Glutamatergic neuron (in vitro differentiated cells): ENCODE measurements around the gene TBCB. TPM values are rescaled to one million over a fixed set of nuclear protein-coding genes. Genes with fewer than 3 reads are reported as not detected.
"Not testable (repeated sequence)": the region's sequence is repeated elsewhere in the genome, so short reads cannot be mapped to it uniquely, and the experiment has no call there.

Source experiments
- DNase-seq: peaks from one replicate; pipeline ENCODE4 v3.0.0; 2022
- H3K27ac Mint-ChIP-seq: one replicate; pipeline ENCODE4 v1.8.0; 2020; ENCODE audit warnings: mild to moderate bottlenecking, mixed read lengths, inconsistent platforms; ENCODE audit not compliant: unreplicated experiment
- H3K27me3 Mint-ChIP-seq: one replicate; pipeline ENCODE4 v1.8.0; 2020; ENCODE audit warnings: mild to moderate bottlenecking, moderate library complexity, mixed read lengths, inconsistent platforms; ENCODE audit not compliant: unreplicated experiment
- H3K36me3 Mint-ChIP-seq: one replicate; pipeline ENCODE4 v1.8.0; 2020; ENCODE audit warnings: mild to moderate bottlenecking, mixed read lengths, inconsistent platforms; ENCODE audit not compliant: unreplicated experiment
- H3K4me1 Mint-ChIP-seq: one replicate; pipeline ENCODE4 v1.8.0; 2020; ENCODE audit warnings: mild to moderate bottlenecking, low read depth, mixed read lengths, inconsistent platforms; ENCODE audit not compliant: unreplicated experiment
- H3K4me3 Mint-ChIP-seq: one replicate; pipeline ENCODE4 v1.8.0; 2020; ENCODE audit warnings: mild to moderate bottlenecking, mixed read lengths, inconsistent platforms; ENCODE audit not compliant: unreplicated experiment
- H3K9me3 Mint-ChIP-seq: one replicate; pipeline ENCODE4 v1.8.0; 2020; ENCODE audit warnings: mild to moderate bottlenecking, moderate library complexity, mixed read lengths, inconsistent platforms; ENCODE audit not compliant: unreplicated experiment
- CTCF ChIP-seq: fragments of 200-600 bp; sonication (generic); IDR thresholded peaks from one replicate; pipeline ENCODE4 v1.5.0; 2021; ENCODE audit not compliant: partially characterized antibody, unreplicated experiment
- total RNA-seq: library from RNA; stranded (reverse); fragmentation: NEBNext Ultra II Directional; extraction: Animal tissue kit (Norgen Biotek cat#: 25700); gene quantifications from one replicate; pipeline ENCODE4 v1.2.1, GENCODE V29; 2021; ENCODE audit not compliant: unreplicated experiment

The TBCB gene
- total RNA-seq, 1 donor from 2014 or later = 337 TPM

- no peaks in the 10 kb centered on the region for H3K9me3 Mint-ChIP-seq
- H3K4me3 Mint-ChIP-seq = no peak overlapping the region
- no peak for DNase-seq
- no peaks in the 10 kb centered on the region for H3K36me3 Mint-ChIP-seq
- H3K27ac Mint-ChIP-seq = no peak overlapping the region
- peaks cover 1% of the 10 kb centered on the region for H3K4me1 Mint-ChIP-seq
- TF ChIP-seq CTCF = no peak
- peaks cover 4% of the 10 kb centered on the region for H3K27me3 Mint-ChIP-seq
These were observed 45.7 kb downstream of the TBCB start for GRCh38 chr19:36160821-36161596.

- no peak overlapping the region for H3K27ac Mint-ChIP-seq
- no peaks in the 10 kb centered on the region for H3K36me3 Mint-ChIP-seq
- peaks cover 4% of the 10 kb centered on the region for H3K27me3 Mint-ChIP-seq
- no peak for DNase-seq
- TF ChIP-seq CTCF = no peak
- peaks cover 1% of the 10 kb centered on the region for H3K4me1 Mint-ChIP-seq
- H3K4me3 Mint-ChIP-seq = no peak overlapping the region
- H3K9me3 Mint-ChIP-seq = no peaks in the 10 kb centered on the region
These were observed 48.5 kb downstream of the TBCB start for GRCh38 chr19:36163813-36164212.

- H3K4me1 Mint-ChIP-seq = no peaks in the 10 kb centered on the region
- no peak for TF ChIP-seq CTCF
- no peak for DNase-seq
- H3K27ac Mint-ChIP-seq = no peak overlapping the region
- H3K27me3 Mint-ChIP-seq = no peaks in the 10 kb centered on the region
- no peaks in the 10 kb centered on the region for H3K36me3 Mint-ChIP-seq
- peaks cover 2% of the 10 kb centered on the region for H3K9me3 Mint-ChIP-seq
- H3K4me3 Mint-ChIP-seq = no peak overlapping the region
These were observed 54.0 kb downstream of the TBCB start for GRCh38 chr19:36169084-36169760.

- H3K27ac Mint-ChIP-seq = no peak overlapping the region
- H3K4me1 Mint-ChIP-seq = no peaks in the 10 kb centered on the region
- no peak for TF ChIP-seq CTCF
- peaks cover 2% of the 10 kb centered on the region for H3K9me3 Mint-ChIP-seq
- no peak for DNase-seq
- no peak overlapping the region for H3K4me3 Mint-ChIP-seq
- peaks cover 2% of the 10 kb centered on the region for H3K27me3 Mint-ChIP-seq
- peaks cover 4% of the 10 kb centered on the region for H3K36me3 Mint-ChIP-seq
These were observed 57.6 kb downstream of the TBCB start for GRCh38 chr19:36172852-36173251.

GRCh38 chr19:36173846-36174245 is 58.6 kb downstream of the TBCB start:
- H3K9me3 Mint-ChIP-seq, H3K27ac Mint-ChIP-seq, DNase-seq, H3K4me1 Mint-ChIP-seq, H3K4me3 Mint-ChIP-seq, H3K36me3 Mint-ChIP-seq, H3K27me3 Mint-ChIP-seq: not testable (repeated sequence)

Other genes with a start within 250 kb of the TBCB start
- gene APLP1, start 246.9 kb upstream of the TBCB start, total RNA-seq = 618 TPM
- gene NFKBID, start 214.9 kb upstream of the TBCB start, total RNA-seq = 7.6 TPM
- not detected for gene HCST, start 212.9 kb upstream of the TBCB start, total RNA-seq
- not detected for gene TYROBP, start 207.2 kb upstream of the TBCB start, total RNA-seq
- gene LRFN3, start 179.1 kb upstream of the TBCB start, total RNA-seq = 40.6 TPM
- 17.7 TPM for gene SDHAF1, start 120.3 kb upstream of the TBCB start, total RNA-seq
- gene SYNE4, start 106.7 kb upstream of the TBCB start, total RNA-seq = 2.0 TPM
- gene ALKBH6, start 101.3 kb upstream of the TBCB start, total RNA-seq = 29.5 TPM
- 146 TPM for gene CLIP3, start 82.6 kb upstream of the TBCB start, total RNA-seq
- 10.1 TPM for gene THAP8, start 61.2 kb upstream of the TBCB start, total RNA-seq
- gene WDR62, start 60.6 kb upstream of the TBCB start, total RNA-seq = 5.5 TPM
- gene OVOL3, start 4.3 kb upstream of the TBCB start, total RNA-seq = not detected
- gene POLR2I, start 593 bp upstream of the TBCB start, total RNA-seq = 79.2 TPM
- gene CAPNS1, start 24.6 kb downstream of the TBCB start, total RNA-seq = 478 TPM
- gene COX7A1, start 37.0 kb downstream of the TBCB start, total RNA-seq = 62.3 TPM
- gene ZNF565, start 99.2 kb downstream of the TBCB start, total RNA-seq = 5.6 TPM
- 59.6 TPM for gene ZNF146, start 99.6 kb downstream of the TBCB start, total RNA-seq